GM23248 (cell line): ENCODE measurements around the gene VWA8.

Experiments used
- EZH2 ChIP-seq: fragments of 200-600 bp; sonication (generic); IDR thresholded peaks from 2 replicates; pipeline ENCODE4 v1.6.1; 2018; ENCODE audit warnings: antibody characterized with exemption, mild to moderate bottlenecking; ENCODE audit not compliant: insufficient read depth, poor library complexity, severe bottlenecking
- EZH2phosphoT487 ChIP-seq: fragments of 200-600 bp; sonication (generic); IDR thresholded peaks from 2 replicates; pipeline ENCODE4 v1.6.1; 2018; ENCODE audit warnings: antibody characterized with exemption, moderate library complexity, mild to moderate bottlenecking, low read depth; ENCODE audit not compliant: insufficient read depth

- TF ChIP-seq EZH2 = no peak
- TF ChIP-seq EZH2phosphoT487 = no peak
These were observed 440.0 kb downstream of the VWA8 start for GRCh38 chr13:41520660-41521630.
